Activated CD8-positive, alpha-beta memory T cell treated with anti-CD3 and anti-CD28 coated beads, Interleukin-2, amount 50 U/mL, for 4 hours (primary cell): Measurements from ENCODE around the gene PHF2.

Experiments used
- DNase-seq: peaks from one replicate; pipeline ENCODE4 v3.0.0-alpha.2; 2020

PHF2 gene

DNA sequence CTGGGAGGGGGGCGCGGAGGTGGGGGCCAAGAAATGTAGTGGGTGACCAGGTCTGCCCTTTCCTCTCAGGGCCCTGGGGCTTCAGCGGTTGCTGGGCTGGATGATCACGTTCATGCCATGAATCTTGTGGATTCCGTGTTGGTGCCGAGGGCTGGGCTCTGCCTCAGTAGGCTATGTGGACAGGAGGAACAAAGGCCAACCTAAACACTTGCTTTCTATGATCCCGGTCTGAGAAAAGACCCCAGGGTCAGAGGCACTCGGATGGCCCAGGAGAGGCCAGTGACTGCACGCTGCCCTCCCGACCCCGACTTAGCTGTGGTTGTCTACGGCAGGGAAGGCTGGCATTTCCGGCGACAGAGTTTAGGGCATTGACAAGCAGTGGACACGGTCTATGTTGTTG is 26.6 kb downstream of the PHF2 start:
- no peak for DNase-seq

DNA sequence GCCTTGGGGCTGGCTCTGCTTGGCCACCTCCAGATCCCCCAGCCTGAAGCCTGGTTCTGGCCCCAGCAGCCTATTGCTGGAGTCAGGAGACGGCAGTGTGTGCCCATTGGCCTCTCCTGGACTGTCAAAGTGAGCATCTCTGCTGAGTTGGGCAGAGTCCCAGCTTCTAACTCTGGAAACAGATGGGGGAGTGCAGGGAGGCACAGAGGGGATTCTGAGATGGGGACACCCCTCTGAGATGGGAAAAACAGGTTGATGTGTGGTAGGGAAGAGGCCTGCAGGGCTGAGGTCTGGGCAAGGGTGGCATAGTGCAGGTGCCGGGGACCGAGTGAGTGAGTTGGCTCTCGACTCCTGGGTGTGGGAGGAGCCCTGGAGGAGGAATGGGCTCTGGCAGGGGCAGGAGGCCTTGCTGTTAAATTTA is 27.5 kb downstream of the PHF2 start:
- no peak for DNase-seq

GRCh38 chr9:93606187-93606586 is 29.8 kb downstream of the PHF2 start:
- DNase-seq = no peak

DNA sequence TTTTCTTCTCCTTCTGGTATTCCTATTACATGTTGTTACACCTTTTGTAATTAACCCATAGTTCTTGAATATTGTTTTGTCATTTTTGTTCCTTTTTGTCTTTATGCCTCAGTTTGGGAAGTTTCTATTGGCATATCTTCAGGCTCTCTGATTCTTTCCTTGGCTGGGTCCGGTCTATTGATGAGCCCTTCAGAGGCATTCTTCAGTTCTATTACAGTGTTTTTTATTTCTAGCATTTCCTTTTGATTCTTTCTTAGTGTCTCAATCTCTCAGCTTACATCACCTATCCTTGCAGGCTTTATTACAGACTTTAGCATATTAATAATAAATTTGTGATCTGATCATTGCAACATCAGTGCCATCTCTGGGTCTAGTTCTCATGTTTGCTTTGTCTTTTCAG is 33.8 kb downstream of the PHF2 start:
- DNase-seq = no peak

DNA sequence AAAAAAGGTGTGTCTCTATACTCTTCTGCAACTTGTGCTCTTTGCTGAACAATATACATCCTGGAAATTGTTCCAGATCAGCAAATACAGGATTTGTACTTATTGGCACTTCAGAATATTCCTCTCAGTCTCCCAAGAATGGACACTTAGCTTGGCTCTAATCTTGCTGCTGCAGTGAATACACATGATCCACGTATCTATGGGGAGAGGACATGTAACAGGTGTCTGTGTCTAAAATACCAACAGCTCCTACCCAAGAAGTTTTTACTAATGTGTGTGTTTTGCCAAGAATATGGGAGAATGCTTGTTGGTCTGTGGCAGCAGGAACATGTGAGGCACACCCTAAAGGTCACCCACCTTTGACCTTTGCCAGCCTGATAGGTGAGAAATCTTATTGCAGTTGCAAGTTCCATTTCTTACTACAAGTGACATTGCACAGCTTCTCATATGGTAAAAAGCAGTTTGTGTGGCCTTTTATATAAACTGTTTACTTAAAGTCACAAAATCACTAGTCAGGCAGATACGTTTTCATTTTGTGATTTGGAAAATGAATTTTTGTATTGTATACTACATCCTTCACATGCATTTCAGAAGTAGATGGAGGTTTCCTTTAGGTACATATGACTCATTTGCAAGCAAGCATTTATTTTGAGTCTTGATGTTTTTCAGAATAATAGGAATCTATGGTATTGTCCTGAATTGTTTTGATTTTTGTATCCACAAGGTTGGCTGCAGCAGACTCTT is 35.8 kb downstream of the PHF2 start:
- no peak for DNase-seq

DNA sequence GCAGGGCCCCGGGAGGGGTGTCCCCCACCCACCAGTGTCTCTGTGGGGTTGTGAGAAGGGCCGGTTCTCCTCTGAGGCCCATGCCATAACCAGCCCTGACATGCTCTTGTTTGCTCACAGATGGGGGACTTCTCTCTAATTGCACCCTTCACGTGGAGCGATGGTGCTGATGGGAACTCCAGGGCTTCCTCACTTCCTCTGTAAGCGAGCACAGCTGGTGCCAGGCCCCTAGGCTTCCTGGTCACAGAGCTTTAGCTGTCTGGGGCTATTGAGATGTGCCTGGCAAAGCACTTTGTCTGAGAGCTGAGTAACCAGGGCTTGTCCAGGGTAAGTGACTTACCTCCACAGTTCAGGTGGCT is 36.4 kb downstream of the PHF2 start:
- DNase-seq = no peak

DNA sequence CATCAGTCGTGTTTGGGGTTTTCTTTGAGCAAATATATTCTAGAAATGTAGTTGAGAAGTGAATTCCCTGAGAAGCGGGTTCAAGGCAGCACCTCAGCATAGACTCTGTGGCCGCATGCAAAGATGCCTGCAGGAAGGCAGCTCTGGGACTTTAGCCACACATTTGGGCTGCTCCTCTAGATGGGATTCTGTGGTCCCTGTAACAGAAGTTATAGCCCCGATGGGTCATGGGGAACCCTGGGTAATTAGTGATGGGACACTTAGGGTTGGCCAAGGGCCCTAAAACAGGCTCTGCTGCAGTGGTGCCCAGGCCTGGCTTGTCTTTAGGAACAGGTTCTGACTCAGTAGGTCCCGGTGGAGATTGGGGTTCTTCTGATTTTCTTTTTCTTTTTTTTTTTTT is 36.8 kb downstream of the PHF2 start:
- no peak for DNase-seq

GRCh38 chr9:93613791-93614190 is 37.4 kb downstream of the PHF2 start:
- DNase-seq = no peak

- DNase-seq = no peak
Observed at GRCh38 chr9:93614830-93615468, 38.6 kb downstream of the PHF2 start.

DNA sequence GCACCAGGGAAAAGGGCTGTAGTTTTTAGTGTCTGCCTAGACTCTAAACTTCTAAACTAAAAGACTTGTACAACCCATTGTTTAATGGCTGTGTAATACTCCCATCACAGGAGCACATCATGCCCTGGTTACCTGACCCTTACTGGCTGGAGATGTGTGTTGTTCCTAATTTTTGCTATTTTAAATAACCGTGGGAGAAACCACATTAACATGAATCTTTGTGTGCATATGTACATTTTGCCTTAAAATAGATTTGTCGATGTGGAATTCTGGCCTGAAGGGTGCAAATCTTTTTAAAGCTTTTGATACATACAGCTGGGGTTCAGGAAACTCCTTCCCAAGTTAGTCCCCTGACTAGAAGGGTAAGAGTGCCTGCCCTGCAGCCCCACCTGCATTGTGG is 39.7 kb downstream of the PHF2 start:
- DNase-seq = no peak

- no peak for DNase-seq
Observed at GRCh38 chr9:93617273-93617672, 40.9 kb downstream of the PHF2 start.

DNA sequence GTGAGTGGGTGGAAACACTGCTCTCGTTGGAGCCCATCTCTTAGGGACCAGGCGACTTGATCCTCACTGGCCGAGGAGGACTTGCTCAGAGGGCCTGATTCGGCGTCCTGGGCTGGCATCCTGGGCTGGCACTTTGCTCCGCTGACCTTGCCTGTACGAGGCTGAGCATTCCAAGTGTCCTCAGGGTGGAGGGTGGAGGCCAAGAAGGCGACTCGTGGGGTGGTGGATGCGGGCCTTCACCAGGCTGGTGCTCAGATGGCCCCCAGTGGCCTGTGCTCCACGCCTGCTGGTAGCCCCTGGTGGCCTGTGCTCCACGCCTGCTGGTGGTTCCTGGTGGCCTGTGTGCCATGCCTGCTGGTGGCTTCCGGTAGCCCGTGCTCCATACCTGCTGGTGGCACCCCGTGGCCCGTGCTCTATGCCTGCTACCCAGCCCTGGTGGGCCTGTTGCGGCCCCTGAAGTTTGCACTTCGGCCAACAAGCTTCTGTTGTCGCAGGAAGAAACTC is 42.9 kb downstream of the PHF2 start:
- DNase-seq = no peak

DNA sequence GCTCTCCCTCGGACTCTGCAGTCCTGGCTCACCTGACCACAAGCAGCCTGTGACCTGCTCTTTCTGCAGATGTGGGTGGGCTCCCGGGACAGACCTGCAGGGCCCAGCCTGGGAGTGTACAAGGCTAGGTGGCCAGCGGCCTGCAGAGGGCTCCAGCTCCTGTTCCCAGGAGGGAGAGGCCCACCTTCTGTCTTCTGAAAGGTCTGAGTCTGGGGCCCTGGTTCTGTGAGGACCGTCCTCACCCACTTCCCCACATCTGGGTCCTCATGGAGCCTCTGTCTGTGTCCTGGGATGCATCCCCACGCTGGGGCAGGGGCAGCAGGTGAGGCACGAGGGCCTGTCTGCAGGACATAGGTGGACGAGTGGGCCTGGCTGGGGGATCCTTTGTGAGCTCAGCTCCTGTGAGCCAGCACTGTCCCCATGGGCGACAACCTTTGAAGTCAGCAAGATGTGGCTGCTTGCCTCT is 43.7 kb downstream of the PHF2 start:
- DNase-seq = no peak

DNA sequence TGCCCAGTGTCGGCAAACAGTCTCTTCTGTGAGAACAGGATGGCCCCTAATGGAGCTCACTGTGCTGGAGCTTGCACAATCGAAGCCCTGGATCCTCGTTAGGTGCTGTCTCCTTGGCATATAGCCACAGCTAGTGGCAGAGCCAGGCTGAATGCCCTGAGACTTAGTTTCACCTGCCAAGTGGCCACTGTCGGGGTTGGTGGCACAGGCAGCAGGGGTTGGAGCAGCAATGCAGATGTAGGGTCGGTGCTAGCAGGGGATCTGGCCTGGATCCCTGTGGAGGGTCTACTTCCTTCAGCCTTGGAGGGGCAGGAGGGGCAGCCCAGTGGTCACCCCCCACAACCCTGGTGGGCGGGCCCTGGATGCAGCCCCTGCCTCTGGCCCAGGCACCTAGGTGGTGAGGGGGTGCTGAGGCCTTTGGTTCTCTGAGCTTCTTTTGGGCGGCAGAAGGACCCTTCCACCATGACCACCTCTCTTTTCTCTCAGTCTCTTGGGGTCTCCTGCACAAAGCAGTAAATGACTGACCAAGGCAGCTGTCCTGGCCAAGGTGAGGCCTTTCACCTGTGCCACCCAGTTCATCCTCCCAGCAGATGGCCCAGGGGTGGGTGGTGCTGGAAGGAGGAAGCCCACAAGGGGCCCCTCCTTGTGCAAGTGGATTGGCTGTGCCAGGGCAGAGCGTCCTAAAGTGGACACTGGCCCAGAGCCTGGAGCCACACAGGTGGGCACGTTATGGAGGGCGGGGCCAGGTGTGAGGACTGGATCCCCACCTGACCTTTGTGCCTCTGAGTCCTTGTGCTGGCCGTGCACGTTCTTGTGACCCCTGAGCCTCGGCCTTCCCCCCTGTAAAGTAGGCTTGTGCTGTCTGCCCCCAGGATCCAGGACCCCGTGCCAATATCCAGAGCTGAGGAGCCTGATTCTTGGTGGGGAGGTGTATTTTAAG is 44.8 kb downstream of the PHF2 start:
- DNase-seq = no peak

GRCh38 chr9:93621922-93622321 is 45.5 kb downstream of the PHF2 start:
- no peak for DNase-seq

- no peak for DNase-seq
Observed at GRCh38 chr9:93622691-93623090, 46.3 kb downstream of the PHF2 start.

- no peak for DNase-seq
Observed at GRCh38 chr9:93623753-93624152, 47.4 kb downstream of the PHF2 start.

- no peak for DNase-seq
Observed at GRCh38 chr9:93624431-93624834, 48.0 kb downstream of the PHF2 start.

- DNase-seq = no peak
Observed at GRCh38 chr9:93624977-93625376, 48.6 kb downstream of the PHF2 start.

GRCh38 chr9:93629920-93630319 is 53.5 kb downstream of the PHF2 start:
- DNase-seq = no peak

GRCh38 chr9:93630806-93631411 is 54.5 kb downstream of the PHF2 start:
- DNase-seq = no peak

DNA sequence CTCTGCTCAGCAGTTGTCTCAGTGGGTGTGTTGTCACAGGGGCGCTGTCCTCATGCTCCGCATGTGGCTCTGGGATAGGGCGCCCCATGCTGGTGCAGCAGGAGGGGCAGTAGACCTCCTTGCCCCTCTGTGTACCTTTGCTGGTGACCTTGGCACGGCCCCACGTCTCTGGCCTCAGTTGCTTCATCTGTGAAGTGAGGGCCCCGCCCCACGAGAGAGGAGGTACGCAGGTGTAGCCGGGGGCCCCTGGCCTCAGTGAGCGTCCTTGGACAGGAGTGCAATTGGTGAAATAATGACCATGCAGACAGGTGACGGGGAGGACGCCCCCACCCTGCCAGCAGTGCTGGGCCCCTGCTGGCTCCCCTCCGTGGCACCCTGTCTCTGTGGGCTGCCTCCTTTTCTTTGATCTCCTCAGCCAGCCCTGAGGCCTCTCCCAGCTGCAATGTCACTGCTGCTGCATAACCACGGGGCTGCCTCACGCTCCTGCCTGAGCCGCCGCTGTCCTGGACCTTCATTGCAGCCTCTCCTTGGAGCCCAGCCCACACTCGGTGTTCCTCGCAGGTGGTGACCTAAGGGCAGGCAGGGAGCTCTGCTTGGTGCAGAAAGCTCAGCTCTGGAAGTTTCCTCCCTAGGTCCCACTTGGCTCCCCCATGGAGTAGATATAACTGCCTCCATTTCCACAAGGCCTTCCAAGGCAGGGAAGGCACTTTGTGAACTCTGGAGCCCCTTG is 57.3 kb downstream of the PHF2 start:
- no peak for DNase-seq
